Endodermal cell (in vitro differentiated cells): Measurements from ENCODE around the gene NFATC2. TPM values are rescaled to one million over a fixed set of nuclear protein-coding genes. Genes with fewer than 3 reads are reported as not detected.

Experiments used
- DNase-seq: peaks from one replicate; pipeline ENCODE4 v3.0.0-alpha.2; 2017
- H3K27ac ChIP-seq: 2 replicates; pipeline ENCODE4 v1.5.1; 2013; ENCODE audit warnings: mild to moderate bottlenecking, low read depth, low read length, moderate library complexity
- H3K27me3 ChIP-seq: 2 replicates; pipeline ENCODE4 v1.6.1; 2013; ENCODE audit warnings: mild to moderate bottlenecking, low read length, moderate library complexity; ENCODE audit not compliant: insufficient read depth, control insufficient read depth, poor library complexity, severe bottlenecking
- H3K36me3 ChIP-seq: 2 replicates; pipeline ENCODE4 v1.7.0; 2013; ENCODE audit warnings: mild to moderate bottlenecking, low read length, moderate library complexity; ENCODE audit not compliant: control insufficient read depth, insufficient read depth
- H3K4me1 ChIP-seq: one replicate; pipeline ENCODE4 v1.7.0; 2013; ENCODE audit warnings: low read length; ENCODE audit not compliant: control insufficient read depth, insufficient read depth
- H3K4me3 ChIP-seq: 2 replicates; pipeline ENCODE4 v1.5.1; 2013; ENCODE audit warnings: mild to moderate bottlenecking, low read length, moderate library complexity
- H3K9ac ChIP-seq: 2 replicates; pipeline ENCODE4 v1.6.1; 2013; ENCODE audit warnings: mild to moderate bottlenecking, low read length, moderate library complexity; ENCODE audit not compliant: poor library complexity, severe bottlenecking; ENCODE audit errors: extremely low read depth
- H3K9me3 ChIP-seq: 2 replicates; pipeline ENCODE4 v1.6.1; 2013; ENCODE audit warnings: mild to moderate bottlenecking, low read length, moderate library complexity; ENCODE audit not compliant: control insufficient read depth
- H3K27ac Mint-ChIP-seq: 2 replicates; pipeline ENCODE4 v1.8.0; 2020; ENCODE audit warnings: mixed read lengths
- H3K27me3 Mint-ChIP-seq: 2 replicates; pipeline ENCODE4 v1.8.0; 2021; ENCODE audit warnings: mild to moderate bottlenecking, mixed read lengths; ENCODE audit not compliant: insufficient read depth
- H3K36me3 Mint-ChIP-seq: 2 replicates; pipeline ENCODE4 v1.8.0; 2020; ENCODE audit warnings: low read depth, mixed read lengths
- H3K4me1 Mint-ChIP-seq: 2 replicates; pipeline ENCODE4 v1.8.0; 2020; ENCODE audit warnings: mixed read lengths
- H3K4me3 Mint-ChIP-seq: 2 replicates; pipeline ENCODE4 v1.8.0; 2020; ENCODE audit warnings: mild to moderate bottlenecking, moderate library complexity, mixed read lengths
- H3K9me3 Mint-ChIP-seq: 2 replicates; pipeline ENCODE4 v1.8.0; 2020; ENCODE audit warnings: mild to moderate bottlenecking, mixed read lengths
- CTCF ChIP-seq: fragments of 200-600 bp; sonication (generic); conservative IDR thresholded peaks from 2 replicates; pipeline ENCODE4 v1.5.0; 2021; ENCODE audit warnings: antibody characterized with exemption, mild to moderate bottlenecking
- WGBS, 2 experiments: methylation state at CpG; one replicate each; pipeline versions ENCODE4 v1.1.5 to v1.1.7; 2013; ENCODE audit warnings: missing lambda C conversion rate in 2 of 2, mixed read lengths in 1 of 2; ENCODE audit not compliant: insufficient coverage in 1 of 2, insufficient read length in 1 of 2; 5-methylcytosine and 5-hydroxymethylcytosine counted together
- total RNA-seq, 2 donors: library from RNA; stranded (reverse); fragmentation: NEBNext Ultra II Directional in 1 of 2; extraction: Animal tissue kit (Norgen Biotek cat#: 25700) in 1 of 2; gene quantifications; 2 replicates in 1 of 2; 3 replicates in 1 of 2; pipeline ENCODE4 v1.2.1, GENCODE V29; 2021

Gene NFATC2
- total RNA-seq, 2 donors from 2014 or later = 1.5 to 2.1 TPM

- no peaks in the 10 kb centered on the region for H3K27me3 ChIP-seq
- peaks cover 3% of the 10 kb centered on the region for H3K27me3 Mint-ChIP-seq
- 92 to 94% methylated on average over 8 to 9 of the region's 9 CpGs for WGBS, 2 experiments
- no peak overlapping the region for H3K4me3 ChIP-seq
- no peaks in the 10 kb centered on the region for H3K9me3 Mint-ChIP-seq
- no peaks in the 10 kb centered on the region for H3K36me3 Mint-ChIP-seq
- no peaks in the 10 kb centered on the region for H3K4me1 ChIP-seq
- no peak overlapping the region for H3K9ac ChIP-seq
- no peak for DNase-seq
- TF ChIP-seq CTCF = peak; percentile 41
- no peaks in the 10 kb centered on the region for H3K36me3 ChIP-seq
- H3K27ac Mint-ChIP-seq = peak overlapping the region; percentile 26
- H3K9me3 ChIP-seq = no peaks in the 10 kb centered on the region
- no peak overlapping the region for H3K4me3 Mint-ChIP-seq
- no peak overlapping the region for H3K27ac ChIP-seq
- H3K4me1 Mint-ChIP-seq = no peaks in the 10 kb centered on the region
These were observed 138.9 kb downstream of the NFATC2 start for GRCh38 chr20:51403466-51404220.

GRCh38 chr20:51402201-51402600 lies 140.3 kb downstream of the NFATC2 start:
- H3K36me3 Mint-ChIP-seq = no peaks in the 10 kb centered on the region
- no peaks in the 10 kb centered on the region for H3K9me3 Mint-ChIP-seq
- 88 to 100% methylated on average over 1 to 2 of the region's 2 CpGs for WGBS, 2 experiments
- TF ChIP-seq CTCF = no peak
- no peaks in the 10 kb centered on the region for H3K9me3 ChIP-seq
- H3K4me3 Mint-ChIP-seq = no peak overlapping the region
- peaks cover 3% of the 10 kb centered on the region for H3K27me3 Mint-ChIP-seq
- H3K4me1 ChIP-seq = no peaks in the 10 kb centered on the region
- no peaks in the 10 kb centered on the region for H3K4me1 Mint-ChIP-seq
- H3K36me3 ChIP-seq = no peaks in the 10 kb centered on the region
- no peak overlapping the region for H3K27ac ChIP-seq
- H3K27me3 ChIP-seq = no peaks in the 10 kb centered on the region
- no peak overlapping the region for H3K4me3 ChIP-seq
- H3K27ac Mint-ChIP-seq = no peak overlapping the region
- H3K9ac ChIP-seq = no peak overlapping the region
- DNase-seq = no peak

GRCh38 chr20:51401496-51401895 lies 141.0 kb downstream of the NFATC2 start:
- H3K9me3 Mint-ChIP-seq = no peaks in the 10 kb centered on the region
- Histone ChIP-seq H3K36me3 (no peaks in the 10 kb centered on the region), H3K27ac (no peak overlapping the region), H3K27me3 (no peaks in the 10 kb centered on the region), H3K4me1 (no peaks in the 10 kb centered on the region), H3K9ac (no peak overlapping the region), H3K4me3 (no peak overlapping the region), H3K9me3 (no peaks in the 10 kb centered on the region)
- no peak overlapping the region for H3K27ac Mint-ChIP-seq
- no peaks in the 10 kb centered on the region for H3K36me3 Mint-ChIP-seq
- DNase-seq = no peak
- TF ChIP-seq CTCF = no peak
- H3K27me3 Mint-ChIP-seq = peaks cover 3% of the 10 kb centered on the region
- H3K4me1 Mint-ChIP-seq = no peaks in the 10 kb centered on the region
- no peak overlapping the region for H3K4me3 Mint-ChIP-seq
- WGBS, 2 experiments = 89% methylated on average over 4 of the region's 4 CpGs; no CpG with 5 or more reads in 1 of the 2 experiments
